Ishikawa (cell line): ENCODE data around the gene SV2C.

Experiments
- CEBPB ChIP-seq: IDR thresholded peaks from 2 replicates; pipeline ENCODE4 v1.6.1; 2012
- CREB1 ChIP-seq: IDR thresholded peaks from 2 replicates; pipeline ENCODE4 v1.6.1; 2012; ENCODE audit warnings: low read depth
- EGR1 ChIP-seq: IDR thresholded peaks from 2 replicates; pipeline ENCODE4 v1.6.1; 2012
- EP300 ChIP-seq: IDR thresholded peaks from 2 replicates; pipeline ENCODE4 v1.6.1; 2012; ENCODE audit warnings: borderline replicate concordance
- FOXM1 ChIP-seq: IDR thresholded peaks from 2 replicates; pipeline ENCODE4 v1.6.1; 2012; ENCODE audit warnings: low read depth, borderline replicate concordance
- NFIC ChIP-seq: IDR thresholded peaks from 2 replicates; pipeline ENCODE4 v1.6.1; 2012
- RAD21 ChIP-seq: IDR thresholded peaks from 2 replicates; pipeline ENCODE4 v1.6.1; 2012; ENCODE audit warnings: low read depth
- TAF1 ChIP-seq: IDR thresholded peaks from 2 replicates; pipeline ENCODE4 v1.6.1; 2012; ENCODE audit warnings: low read depth, mild to moderate bottlenecking
- TCF12 ChIP-seq: IDR thresholded peaks from 2 replicates; pipeline ENCODE4 v1.6.1; 2012; ENCODE audit warnings: low read depth
- TEAD4 ChIP-seq: IDR thresholded peaks from 2 replicates; pipeline ENCODE4 v1.6.1; 2012
- YY1 ChIP-seq: IDR thresholded peaks from 2 replicates; pipeline ENCODE4 v1.6.1; 2012; ENCODE audit warnings: low read depth
- ZBTB7A ChIP-seq: IDR thresholded peaks from 2 replicates; pipeline ENCODE4 v1.6.1; 2012; ENCODE audit warnings: low read depth
- TF ChIP-seq, protein P1 (sequence below): IDR thresholded peaks from 2 replicates; pipeline ENCODE4 v1.6.1; 2012; ENCODE audit warnings: low read depth, mild to moderate bottlenecking
- TF ChIP-seq, protein P2 (sequence below): IDR thresholded peaks from 2 replicates; pipeline ENCODE4 v1.6.1; 2012
- TF ChIP-seq, protein P3 (sequence below): IDR thresholded peaks from 2 replicates; pipeline ENCODE4 v1.6.1; 2012

Gene SV2C

DNA sequence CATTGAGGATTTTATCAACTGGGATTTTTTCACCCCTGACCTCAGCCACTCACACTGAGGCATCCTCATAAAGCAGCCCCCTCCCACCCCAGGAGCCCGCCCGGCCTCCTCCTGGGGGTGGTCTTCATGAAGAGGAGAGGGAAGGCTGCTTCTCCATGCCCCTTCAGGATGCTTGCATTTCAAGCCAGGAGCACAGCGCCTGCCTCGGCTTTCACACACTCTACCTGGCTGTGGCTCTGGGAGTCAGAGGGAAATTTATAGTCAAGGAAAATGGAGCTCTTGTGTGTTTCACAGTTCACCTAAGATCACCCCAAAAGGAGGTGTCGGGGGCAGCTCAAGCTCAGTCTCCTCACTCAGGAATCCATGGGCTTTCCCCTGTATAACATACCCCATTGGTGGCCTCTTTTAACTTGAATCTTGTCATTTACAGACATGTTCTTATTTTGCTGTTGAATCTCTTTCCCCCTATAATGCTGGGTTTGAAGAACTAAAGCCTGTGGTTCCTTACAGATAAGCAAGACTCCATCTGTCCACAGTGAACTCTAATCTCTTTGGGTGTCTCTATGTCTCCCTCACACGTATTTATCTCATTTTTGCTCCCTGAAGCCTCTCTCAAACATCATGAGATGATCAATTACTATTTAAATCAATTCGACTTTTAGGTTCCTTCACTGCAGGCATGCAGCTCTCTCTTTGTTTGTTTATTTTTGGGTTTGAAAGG lies 297.3 kb downstream of the SV2C start:
- TF ChIP-seq EP300 (no peak), TAF1 (no peak), TEAD4 (no peak), CEBPB (no peak), EGR1 (no peak), NFIC (no peak), TCF12 (no peak), RAD21 (no peak), ZBTB7A (no peak), CREB1 (no peak), FOXM1 (no peak), YY1 (no peak)
- TF ChIP-seq, protein P1, sequence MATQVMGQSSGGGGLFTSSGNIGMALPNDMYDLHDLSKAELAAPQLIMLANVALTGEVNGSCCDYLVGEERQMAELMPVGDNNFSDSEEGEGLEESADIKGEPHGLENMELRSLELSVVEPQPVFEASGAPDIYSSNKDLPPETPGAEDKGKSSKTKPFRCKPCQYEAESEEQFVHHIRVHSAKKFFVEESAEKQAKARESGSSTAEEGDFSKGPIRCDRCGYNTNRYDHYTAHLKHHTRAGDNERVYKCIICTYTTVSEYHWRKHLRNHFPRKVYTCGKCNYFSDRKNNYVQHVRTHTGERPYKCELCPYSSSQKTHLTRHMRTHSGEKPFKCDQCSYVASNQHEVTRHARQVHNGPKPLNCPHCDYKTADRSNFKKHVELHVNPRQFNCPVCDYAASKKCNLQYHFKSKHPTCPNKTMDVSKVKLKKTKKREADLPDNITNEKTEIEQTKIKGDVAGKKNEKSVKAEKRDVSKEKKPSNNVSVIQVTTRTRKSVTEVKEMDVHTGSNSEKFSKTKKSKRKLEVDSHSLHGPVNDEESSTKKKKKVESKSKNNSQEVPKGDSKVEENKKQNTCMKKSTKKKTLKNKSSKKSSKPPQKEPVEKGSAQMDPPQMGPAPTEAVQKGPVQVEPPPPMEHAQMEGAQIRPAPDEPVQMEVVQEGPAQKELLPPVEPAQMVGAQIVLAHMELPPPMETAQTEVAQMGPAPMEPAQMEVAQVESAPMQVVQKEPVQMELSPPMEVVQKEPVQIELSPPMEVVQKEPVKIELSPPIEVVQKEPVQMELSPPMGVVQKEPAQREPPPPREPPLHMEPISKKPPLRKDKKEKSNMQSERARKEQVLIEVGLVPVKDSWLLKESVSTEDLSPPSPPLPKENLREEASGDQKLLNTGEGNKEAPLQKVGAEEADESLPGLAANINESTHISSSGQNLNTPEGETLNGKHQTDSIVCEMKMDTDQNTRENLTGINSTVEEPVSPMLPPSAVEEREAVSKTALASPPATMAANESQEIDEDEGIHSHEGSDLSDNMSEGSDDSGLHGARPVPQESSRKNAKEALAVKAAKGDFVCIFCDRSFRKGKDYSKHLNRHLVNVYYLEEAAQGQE: no peak
- TF ChIP-seq, protein P2, sequence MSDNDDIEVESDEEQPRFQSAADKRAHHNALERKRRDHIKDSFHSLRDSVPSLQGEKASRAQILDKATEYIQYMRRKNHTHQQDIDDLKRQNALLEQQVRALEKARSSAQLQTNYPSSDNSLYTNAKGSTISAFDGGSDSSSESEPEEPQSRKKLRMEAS: no peak
- TF ChIP-seq, protein P3, sequence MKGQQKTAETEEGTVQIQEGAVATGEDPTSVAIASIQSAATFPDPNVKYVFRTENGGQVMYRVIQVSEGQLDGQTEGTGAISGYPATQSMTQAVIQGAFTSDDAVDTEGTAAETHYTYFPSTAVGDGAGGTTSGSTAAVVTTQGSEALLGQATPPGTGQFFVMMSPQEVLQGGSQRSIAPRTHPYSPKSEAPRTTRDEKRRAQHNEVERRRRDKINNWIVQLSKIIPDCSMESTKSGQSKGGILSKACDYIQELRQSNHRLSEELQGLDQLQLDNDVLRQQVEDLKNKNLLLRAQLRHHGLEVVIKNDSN: no peak

DNA sequence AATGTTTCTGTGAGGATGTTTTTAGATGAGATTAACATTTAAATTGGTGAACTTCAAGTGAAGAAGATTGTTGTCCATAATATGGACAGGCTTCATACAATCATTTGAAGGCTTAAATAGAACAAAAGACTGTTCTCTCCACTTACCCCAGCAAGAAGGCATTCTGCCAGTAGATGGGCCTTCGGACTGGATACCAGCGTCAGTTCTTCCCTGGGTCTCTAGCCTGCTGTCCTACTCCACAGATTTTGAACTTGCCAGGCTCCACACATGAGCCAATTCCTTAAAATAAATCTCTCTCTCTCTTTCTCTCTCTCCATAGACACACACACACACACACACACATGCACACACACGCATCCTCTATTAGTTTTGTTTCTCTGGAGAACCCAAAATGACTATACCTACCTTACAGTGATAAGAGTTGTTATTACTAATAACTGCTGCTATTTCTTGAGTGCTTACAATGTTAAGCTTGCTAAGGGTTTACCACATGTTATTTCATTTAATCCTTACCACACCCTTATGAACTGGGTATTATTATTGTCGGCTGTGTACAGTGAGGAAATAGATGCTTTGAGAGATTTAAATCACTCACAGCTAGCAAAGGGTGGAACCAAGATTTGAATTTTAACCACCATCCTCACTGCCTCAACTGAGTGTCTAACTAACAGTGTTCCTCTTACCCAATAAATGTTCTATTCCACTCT lies 300.1 kb downstream of the SV2C start:
- TF ChIP-seq TCF12: no peak
- TF ChIP-seq TEAD4: no peak
- TF ChIP-seq EP300: no peak
- no peak for TF ChIP-seq ZBTB7A
- TF ChIP-seq NFIC: no peak
- TF ChIP-seq FOXM1: no peak
- TF ChIP-seq EGR1: no peak
- TF ChIP-seq CREB1: no peak
- no peak for TF ChIP-seq YY1
- TF ChIP-seq, protein P3: no peak
- TF ChIP-seq, protein P1: no peak
- TF ChIP-seq CEBPB: no peak
- TF ChIP-seq TAF1: no peak

DNA sequence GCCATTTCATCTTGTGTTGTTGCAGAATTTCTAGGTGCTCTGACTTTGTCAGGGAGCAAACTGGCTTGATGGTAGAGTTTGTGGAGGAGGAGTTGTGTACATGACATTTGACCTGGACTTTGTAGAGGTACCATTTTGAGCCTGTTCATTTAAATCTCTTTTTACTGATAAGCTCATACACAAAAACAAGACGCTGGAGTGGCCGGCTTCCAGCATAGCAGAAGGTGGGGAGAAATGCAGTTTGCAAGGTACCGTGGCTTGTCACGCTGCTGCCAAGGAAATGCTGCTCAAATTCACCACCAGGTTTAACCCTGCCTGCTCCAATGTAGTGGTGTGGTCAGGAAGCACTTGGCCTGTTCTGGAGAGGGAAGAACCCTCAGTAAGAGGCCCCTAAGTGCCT lies 301.0 kb downstream of the SV2C start:
- TF ChIP-seq EGR1 (no peak), TAF1 (no peak), TEAD4 (no peak), RAD21 (no peak), TCF12 (no peak), NFIC (no peak), EP300 (no peak), FOXM1 (no peak), CEBPB (no peak), ZBTB7A (no peak), YY1 (no peak), CREB1 (no peak)
- TF ChIP-seq, protein P1: no peak
- TF ChIP-seq, protein P2: no peak
- TF ChIP-seq, protein P3: no peak
